ENCODE measurements around the gene CCDC186. TPM values are rescaled to one million over a fixed set of nuclear protein-coding genes. Genes with fewer than 3 reads are reported as not detected.

The CCDC186 gene
- polyA plus RNA-seq, 1 of the 3 experiments (the other 2 are of a cell fraction) = 1.3 TPM

DNA sequence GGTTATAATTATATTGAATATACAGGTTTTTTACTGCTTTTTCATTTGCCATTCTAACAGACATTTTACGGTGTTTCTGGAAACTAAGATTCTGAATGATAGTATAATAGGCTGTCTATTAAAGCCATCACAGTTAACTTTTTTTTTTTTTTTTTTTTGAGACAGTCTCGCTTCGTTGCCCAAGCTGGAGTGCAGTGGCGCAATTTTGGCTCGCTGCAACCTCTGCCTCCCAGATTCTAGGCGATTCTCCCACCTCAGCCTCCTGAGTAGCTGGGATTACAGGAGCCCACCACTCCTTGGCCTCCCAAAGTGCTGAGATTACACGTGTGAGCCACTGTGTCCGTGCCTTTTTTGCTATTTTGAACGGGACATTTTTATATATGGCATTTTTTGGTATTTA, 9.6 kb upstream of the CCDC186 start:
- H3K27me3 ChIP-seq (ENCODE audit: insufficient read depth) = no peaks in the 10 kb centered on the region
- no peak overlapping the region for H3K27ac ChIP-seq (ENCODE audit: low read depth in 2 of 2, low read length in 1 of 2)
- 74% methylated on average over 9 of the region's 9 CpGs for WGBS (ENCODE audit: low lambda C conversion rate)
- no peak overlapping the region for H3K9ac ChIP-seq
- no peaks in the 10 kb centered on the region for H4K20me1 ChIP-seq (ENCODE audit: insufficient read depth)
- no peaks in the 10 kb centered on the region for H3F3A ChIP-seq (replicated peaks; ENCODE audit: insufficient read depth)
- no peaks in the 10 kb centered on the region for H3K9me2 ChIP-seq
- H2AFZ ChIP-seq (ENCODE audit: low read depth) = no peak overlapping the region
- POLR2A ChIA-PET = no interaction called here
- H3K79me2 ChIP-seq (ENCODE audit: insufficient read depth) = no peaks in the 10 kb centered on the region
- CTCF ChIA-PET = no interaction called here
- DNase-seq = no peak
- H3K36me3 ChIP-seq (replicated peaks in 1 of 2; ENCODE audit: control insufficient read depth in 1 of 2, insufficient read depth in 2 of 2, low read length in 1 of 2) = no peaks in the 10 kb centered on the region
- no peak overlapping the region for H3K4me3 ChIP-seq (ENCODE audit: low read depth in 2 of 2, low read length in 1 of 2)
- no peak overlapping the region for H3K4me2 ChIP-seq
- no peak for TF ChIP-seq MAX (IDR thresholded peaks at IDR 0.05; ENCODE audit: low read depth)
- TF ChIP-seq, protein P1, sequence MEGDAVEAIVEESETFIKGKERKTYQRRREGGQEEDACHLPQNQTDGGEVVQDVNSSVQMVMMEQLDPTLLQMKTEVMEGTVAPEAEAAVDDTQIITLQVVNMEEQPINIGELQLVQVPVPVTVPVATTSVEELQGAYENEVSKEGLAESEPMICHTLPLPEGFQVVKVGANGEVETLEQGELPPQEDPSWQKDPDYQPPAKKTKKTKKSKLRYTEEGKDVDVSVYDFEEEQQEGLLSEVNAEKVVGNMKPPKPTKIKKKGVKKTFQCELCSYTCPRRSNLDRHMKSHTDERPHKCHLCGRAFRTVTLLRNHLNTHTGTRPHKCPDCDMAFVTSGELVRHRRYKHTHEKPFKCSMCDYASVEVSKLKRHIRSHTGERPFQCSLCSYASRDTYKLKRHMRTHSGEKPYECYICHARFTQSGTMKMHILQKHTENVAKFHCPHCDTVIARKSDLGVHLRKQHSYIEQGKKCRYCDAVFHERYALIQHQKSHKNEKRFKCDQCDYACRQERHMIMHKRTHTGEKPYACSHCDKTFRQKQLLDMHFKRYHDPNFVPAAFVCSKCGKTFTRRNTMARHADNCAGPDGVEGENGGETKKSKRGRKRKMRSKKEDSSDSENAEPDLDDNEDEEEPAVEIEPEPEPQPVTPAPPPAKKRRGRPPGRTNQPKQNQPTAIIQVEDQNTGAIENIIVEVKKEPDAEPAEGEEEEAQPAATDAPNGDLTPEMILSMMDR (IDR thresholded peaks at IDR 0.05) = no peak
- H3K4me1 ChIP-seq (ENCODE audit: control insufficient read depth in 1 of 2, insufficient read depth in 2 of 2, low read depth in 1 of 2, low read length in 1 of 2) = no peaks in the 10 kb centered on the region; a peak in 1 of 4 replicates
- H3K9me3 ChIP-seq = no peaks in the 10 kb centered on the region

DNA sequence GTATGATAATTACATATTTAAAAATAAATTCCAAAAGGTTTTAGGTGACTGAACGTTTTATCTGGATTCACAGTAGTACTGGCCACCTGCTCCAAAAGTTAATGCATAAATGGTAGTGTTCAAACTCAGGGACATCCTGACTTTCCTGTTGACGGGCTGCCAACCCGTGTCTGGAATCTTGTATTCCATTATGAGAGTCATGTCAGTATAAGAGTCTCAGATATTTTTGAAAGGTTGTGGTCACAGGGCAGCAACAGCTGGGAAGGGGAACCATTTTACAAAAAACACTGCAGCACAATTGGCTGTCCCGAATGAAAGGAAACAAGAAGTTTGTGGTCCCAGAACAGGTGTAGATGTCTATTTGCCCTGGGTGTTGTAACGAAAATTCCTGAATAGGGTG, 8.0 kb upstream of the CCDC186 start:
- no peak overlapping the region for H3K4me2 ChIP-seq
- no peaks in the 10 kb centered on the region; a peak in 1 of 4 replicates for H3K4me1 ChIP-seq (ENCODE audit: control insufficient read depth in 1 of 2, insufficient read depth in 2 of 2, low read depth in 1 of 2, low read length in 1 of 2)
- H3K79me2 ChIP-seq (ENCODE audit: insufficient read depth) = no peaks in the 10 kb centered on the region
- H3K36me3 ChIP-seq (replicated peaks in 1 of 2; ENCODE audit: control insufficient read depth in 1 of 2, insufficient read depth in 2 of 2, low read length in 1 of 2) = no peaks in the 10 kb centered on the region
- H3K9ac ChIP-seq = no peak overlapping the region
- ChIA-PET POLR2A (no interaction called here), CTCF (no interaction called here)
- TF ChIP-seq TAF1 (IDR thresholded peaks at IDR 0.05; ENCODE audit: borderline replicate concordance, low read depth, low read length) (no peak), POLR2AphosphoS5 (IDR thresholded peaks at IDR 0.05; ENCODE audit: low read depth, low read length) (no peak), GABPA (IDR thresholded peaks at IDR 0.05; ENCODE audit: low read depth) (no peak), GATA2 (CRISPR knock-in tag; IDR thresholded peaks at IDR 0.05) (no peak), TCF12 (IDR thresholded peaks at IDR 0.05) (no peak), MEF2A (IDR thresholded peaks at IDR 0.05; ENCODE audit: borderline replicate concordance, low read depth) (no peak), USF1 (IDR thresholded peaks at IDR 0.05; ENCODE audit: borderline replicate concordance, low read depth) (no peak), ELF1 (IDR thresholded peaks at IDR 0.05) (no peak), FOSL2 (IDR thresholded peaks at IDR 0.05; ENCODE audit: borderline replicate concordance, low read depth) (no peak), RAD21 (IDR thresholded peaks at IDR 0.05; ENCODE audit: low read length) (no peak), JUND (IDR thresholded peaks at IDR 0.05) (no peak), IRF3 (IDR thresholded peaks at IDR 0.05; ENCODE audit: low read depth, low read length) (no peak), MAX (IDR thresholded peaks at IDR 0.05; ENCODE audit: low read depth) (no peak), EP300 (IDR thresholded peaks at IDR 0.05; ENCODE audit: borderline replicate concordance in 1 of 2, low read depth in 1 of 2, low read length in 1 of 2) (no peak), ZBTB33 (IDR thresholded peaks at IDR 0.05; ENCODE audit: borderline replicate concordance, low read depth) (no peak), PBX3 (IDR thresholded peaks at IDR 0.05) (no peak), FOXM1 (IDR thresholded peaks at IDR 0.05; ENCODE audit: low read depth) (no peak)
- no peak overlapping the region for H3K4me3 ChIP-seq (ENCODE audit: low read depth in 2 of 2, low read length in 1 of 2)
- no peak overlapping the region for H3K27ac ChIP-seq (ENCODE audit: low read depth in 2 of 2, low read length in 1 of 2)
- no peaks in the 10 kb centered on the region for H4K20me1 ChIP-seq (ENCODE audit: insufficient read depth)
- no peak for DNase-seq
- H2AFZ ChIP-seq (ENCODE audit: low read depth) = no peak overlapping the region
- H3F3A ChIP-seq (replicated peaks; ENCODE audit: insufficient read depth) = no peaks in the 10 kb centered on the region
- H3K9me3 ChIP-seq = no peaks in the 10 kb centered on the region
- H3K27me3 ChIP-seq (ENCODE audit: insufficient read depth) = no peaks in the 10 kb centered on the region
- H3K9me2 ChIP-seq = no peaks in the 10 kb centered on the region
- 45% methylated on average over 5 of the region's 5 CpGs for WGBS (ENCODE audit: low lambda C conversion rate)
